HG02884 (cell line): ENCODE measurements around the gene KRT75.
"Not testable (repeated sequence)": the region's sequence is repeated elsewhere in the genome, so short reads cannot be mapped to it uniquely, and the experiment has no call there.

Source experiments
- ATAC-seq: cut with Tn5 transposase; IDR thresholded peaks from one replicate; pipeline ENCODE4 v1.9.1; 2021; ENCODE audit warnings: mild to moderate bottlenecking, moderate library complexity; ENCODE audit not compliant: unreplicated experiment

Gene KRT75

GRCh38 chr12:52418576-52419110 is 15.5 kb downstream of the KRT75 start:
- no peak for ATAC-seq

- no peak for ATAC-seq
These were observed 16.4 kb downstream of the KRT75 start for GRCh38 chr12:52417740-52418139.

DNA sequence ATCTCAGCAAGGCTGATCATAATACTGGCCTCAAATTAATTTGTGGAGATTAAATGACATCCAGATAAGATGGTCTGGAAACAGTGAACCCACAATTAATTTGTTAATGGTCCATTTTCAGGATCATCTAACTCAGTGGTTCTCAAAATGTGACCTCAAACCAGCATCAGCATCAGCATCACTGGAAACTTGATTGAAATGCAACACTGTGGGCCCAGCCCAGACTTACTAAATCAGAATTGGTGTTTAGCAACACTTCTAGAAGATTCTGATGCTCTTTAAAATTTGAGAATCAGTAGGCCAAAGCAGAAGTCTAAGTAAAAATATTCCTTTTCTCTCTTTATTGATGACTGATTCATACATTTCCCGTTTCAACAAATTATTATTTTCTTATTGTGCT is 17.4 kb downstream of the KRT75 start:
- ATAC-seq: no peak

GRCh38 chr12:52415870-52416750 is 18.1 kb downstream of the KRT75 start:
- ATAC-seq: no peak

DNA sequence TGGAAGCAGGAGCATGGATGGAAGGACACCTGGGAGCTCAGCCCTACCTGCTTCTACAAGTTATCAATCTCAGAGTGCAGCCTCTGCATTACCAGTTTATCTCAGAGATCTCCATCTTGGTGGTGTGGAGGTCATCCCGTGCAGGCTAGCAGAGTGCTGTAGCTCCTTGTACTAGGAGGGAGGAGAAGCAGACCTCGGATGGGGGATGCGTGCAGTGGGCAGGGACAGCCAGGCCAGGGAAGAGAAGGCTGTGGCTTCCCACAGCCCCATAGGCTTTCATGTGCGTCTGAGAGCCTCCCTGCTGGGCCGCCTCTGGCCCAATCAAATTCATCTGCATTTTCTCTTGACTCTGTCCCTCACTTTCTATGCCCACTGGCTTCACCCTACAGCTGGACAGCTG is 19.2 kb downstream of the KRT75 start:
- ATAC-seq: no peak

GRCh38 chr12:52413782-52414345 is 20.3 kb downstream of the KRT75 start:
- ATAC-seq: no peak

DNA sequence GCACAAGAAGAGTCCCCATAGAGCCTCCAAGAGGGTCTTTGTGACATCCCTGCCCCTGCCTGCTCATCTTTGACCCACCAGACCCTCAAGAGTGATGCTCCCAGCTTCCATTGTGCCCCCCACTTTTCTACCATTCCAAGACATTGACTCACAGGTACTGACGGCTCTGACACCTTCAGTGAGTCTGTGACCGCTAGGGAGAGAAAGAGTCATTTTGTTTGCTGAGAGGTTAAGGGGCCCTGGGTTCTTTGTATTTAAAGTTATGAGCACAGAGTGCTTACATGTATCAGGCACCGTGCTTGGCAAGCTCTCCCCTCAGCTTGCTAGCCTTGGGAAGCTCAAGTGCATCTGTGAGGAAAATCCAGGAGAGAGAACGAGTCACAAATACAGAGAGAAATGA is 21.0 kb downstream of the KRT75 start:
- no peak for ATAC-seq

DNA sequence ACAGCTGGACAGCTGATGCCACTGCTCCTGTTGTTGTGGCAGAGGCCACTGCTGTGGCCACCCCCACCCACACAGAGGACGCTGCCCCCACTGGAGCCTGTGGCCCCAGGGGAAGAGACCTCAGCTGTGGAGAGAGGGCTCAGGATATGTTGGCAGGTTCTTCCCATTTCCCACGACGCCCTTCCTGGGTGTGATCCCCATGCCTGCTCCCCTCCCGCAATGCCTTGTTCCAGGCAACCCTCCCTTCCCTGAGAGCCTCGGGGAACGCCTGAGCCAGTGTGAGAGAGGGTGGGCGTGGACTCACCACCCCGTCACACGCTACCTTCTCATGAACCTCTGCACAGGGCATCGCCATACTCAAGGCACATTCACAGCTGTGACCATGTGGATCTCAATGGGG is 22.4 kb downstream of the KRT75 start:
- ATAC-seq: no peak

GRCh38 chr12:52410589-52411248 is 23.5 kb downstream of the KRT75 start:
- not testable (repeated sequence) for ATAC-seq

- no peak for ATAC-seq
These were observed 26.3 kb downstream of the KRT75 start for GRCh38 chr12:52407918-52408317.

- no peak for ATAC-seq
These were observed 28.2 kb downstream of the KRT75 start, which contains the start of gene KRT82 for GRCh38 chr12:52405922-52406385. KRT82 (minus strand) TSS chr12:52406335; CDS start chr12:52406277, 58 bp downstream.

DNA sequence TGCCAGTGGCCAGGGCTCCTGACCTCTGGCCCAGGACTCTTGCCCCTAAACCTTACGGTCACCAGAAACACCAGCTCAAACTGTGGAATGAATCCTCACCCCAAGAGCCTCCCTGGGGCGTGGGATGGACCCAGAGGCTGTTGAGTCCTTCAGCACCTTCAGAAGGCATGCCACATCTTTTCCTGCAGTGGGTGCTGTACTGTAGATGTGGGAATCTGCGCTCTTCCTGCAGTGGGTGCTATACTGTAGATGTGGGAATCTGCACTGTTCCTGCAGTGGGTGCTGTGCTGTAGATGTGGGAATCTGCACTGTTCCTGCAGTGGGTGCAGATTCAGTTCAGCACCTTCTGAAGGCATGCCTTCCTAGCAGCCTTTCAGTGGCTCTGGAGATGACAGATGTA is 29.2 kb downstream of the KRT75 start:
- ATAC-seq: no peak

DNA sequence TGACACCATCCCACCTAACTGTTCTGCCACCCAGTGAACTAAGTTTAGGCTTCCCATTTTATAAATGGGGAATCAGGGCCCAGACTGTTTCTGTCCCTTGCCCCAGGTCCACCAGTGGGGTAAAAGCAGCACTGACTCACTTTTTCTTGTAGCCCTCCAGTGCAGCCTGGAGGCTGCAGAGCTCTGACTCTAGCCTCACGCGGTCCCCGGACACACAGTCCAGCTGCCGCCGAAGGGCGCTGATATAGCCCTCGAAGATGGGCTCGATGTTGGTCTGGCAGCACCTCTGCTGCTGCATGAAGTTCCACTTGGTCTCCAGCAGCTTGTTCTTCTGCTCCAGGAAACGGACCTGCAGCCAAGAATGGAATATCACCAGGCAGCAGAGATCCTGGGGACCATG is 30.6 kb downstream of the KRT75 start:
- no peak for ATAC-seq

- no peak for ATAC-seq
These were observed 31.2 kb downstream of the KRT75 start for GRCh38 chr12:52402873-52403540.

- no peak for ATAC-seq
These were observed 31.8 kb downstream of the KRT75 start for GRCh38 chr12:52402377-52402776.

GRCh38 chr12:52401926-52402325 is 32.2 kb downstream of the KRT75 start:
- no peak for ATAC-seq

GRCh38 chr12:52401526-52401925 is 32.6 kb downstream of the KRT75 start:
- ATAC-seq: no peak

GRCh38 chr12:52400906-52401305 is 33.3 kb downstream of the KRT75 start:
- no peak for ATAC-seq

GRCh38 chr12:52399756-52400155 is 34.4 kb downstream of the KRT75 start:
- no peak for ATAC-seq

GRCh38 chr12:52398176-52398575 is 36.0 kb downstream of the KRT75 start:
- no peak for ATAC-seq

DNA sequence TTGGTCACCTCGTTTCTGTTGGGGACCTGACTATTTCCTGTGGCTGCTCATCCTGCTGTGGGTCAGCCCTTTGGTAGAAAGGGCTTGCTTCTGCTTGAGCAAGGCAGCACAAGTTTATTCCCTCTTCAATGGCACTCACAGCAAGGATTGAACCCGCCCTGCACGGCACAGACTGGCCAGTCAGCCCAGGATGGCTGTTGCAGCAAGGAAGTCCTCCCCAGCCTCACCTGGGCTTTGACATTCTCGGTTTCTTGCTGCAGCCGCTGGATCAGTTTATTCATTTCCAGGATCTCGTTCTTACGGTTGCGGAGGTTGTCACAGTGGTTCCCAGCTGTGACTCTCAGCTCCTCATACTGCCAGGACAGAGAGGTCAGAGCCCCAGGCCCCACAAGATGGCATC is 37.5 kb downstream of the KRT75 start:
- ATAC-seq: no peak
